Amniotic stem cell (primary cell): ENCODE results near the gene AGTRAP.

Experiments
- DNase-seq: peaks from one replicate; lab custom pipeline; 2025; lab: John Stamatoyannopoulos, UW

Gene AGTRAP

GRCh38 chr1:11735531-11735853, 444 bp upstream of the AGTRAP start:
- DNase-seq: no peak

GRCh38 chr1:11736746-11737639, 1.1 kb downstream of the AGTRAP start:
- DNase-seq: no peak

GRCh38 chr1:11738096-11738495, 2.2 kb downstream of the AGTRAP start:
- no peak for DNase-seq

GRCh38 chr1:11738783-11739182, 2.8 kb downstream of the AGTRAP start:
- no peak for DNase-seq

GRCh38 chr1:11740258-11741192, 4.6 kb downstream of the AGTRAP start:
- no peak for DNase-seq

GRCh38 chr1:11741482-11741881, 5.5 kb downstream of the AGTRAP start:
- no peak for DNase-seq

- DNase-seq: no peak
Observed at GRCh38 chr1:11741919-11742558, 6.1 kb downstream of the AGTRAP start.

- no peak for DNase-seq
Observed at GRCh38 chr1:11744287-11744686, 8.4 kb downstream of the AGTRAP start.

GRCh38 chr1:11746092-11746491, 10.2 kb downstream of the AGTRAP start:
- DNase-seq: no peak

GRCh38 chr1:11746795-11747487, 11.0 kb downstream of the AGTRAP start:
- no peak for DNase-seq

GRCh38 chr1:11748294-11749202, 12.6 kb downstream of the AGTRAP start:
- DNase-seq: no peak

- DNase-seq: no peak
Observed at GRCh38 chr1:11749203-11749689, 13.3 kb downstream of the AGTRAP start.

- DNase-seq: no peak
Observed at GRCh38 chr1:11749996-11750395, 14.1 kb downstream of the AGTRAP start.

- no peak for DNase-seq
Observed at GRCh38 chr1:11751087-11751486, 15.2 kb downstream of the AGTRAP start.

- no peak for DNase-seq
Observed at GRCh38 chr1:11752359-11753088, 16.6 kb downstream of the AGTRAP start.

- DNase-seq: no peak
Observed at GRCh38 chr1:11753555-11754208, 17.7 kb downstream of the AGTRAP start.

GRCh38 chr1:11757047-11757446, 21.1 kb downstream of the AGTRAP start:
- DNase-seq: no peak

- DNase-seq: no peak
Observed at GRCh38 chr1:11759791-11760190, 23.9 kb downstream of the AGTRAP start.

GRCh38 chr1:11761285-11761684, 25.3 kb downstream of the AGTRAP start:
- DNase-seq: no peak
